Forelimb muscle (tissue), 1 donor: ENCODE measurements around the gene MIS18BP1. TPM values are rescaled to one million over a fixed set of nuclear protein-coding genes. Genes with fewer than 3 reads are reported as not detected.
"Not testable (repeated sequence)": the region's sequence is repeated elsewhere in the genome, so short reads cannot be mapped to it uniquely, and the experiment has no call there.

Source experiments
- DNase-seq: peaks from one replicate; pipeline ENCODE4 v3.0.0-alpha.2; 2013; ENCODE audit warnings: low read depth
- polyA plus RNA-seq: library from polyadenylated mRNA; unstranded; fragments of 120-200 nt; gene quantifications from one replicate; pipeline ENCODE4 v1.2.1, GENCODE V29; 2013; ENCODE audit not compliant: insufficient read length

Gene MIS18BP1
- 18.4 TPM for polyA plus RNA-seq

- peak; percentile 90 for DNase-seq
These were observed at the start of gene MIS18BP1 for GRCh38 chr14:45253070-45253753. TSS of gene MIS18BP1 (minus strand) at chr14:45253202. CDS start at chr14:45247286, 5,916 bp downstream.

GRCh38 chr14:45298423-45299117 is 45.6 kb upstream of the MIS18BP1 start:
- DNase-seq, result no peak

GRCh38 chr14:45294796-45295195 is 41.8 kb upstream of the MIS18BP1 start:
- DNase-seq, result not testable (repeated sequence)

- DNase-seq, result no peak
These were observed 37.5 kb upstream of the MIS18BP1 start for GRCh38 chr14:45290547-45290946.

- no peak for DNase-seq
These were observed 34.6 kb upstream of the MIS18BP1 start for GRCh38 chr14:45287610-45288009.

- no peak for DNase-seq
These were observed 31.8 kb upstream of the MIS18BP1 start for GRCh38 chr14:45284802-45285201.

GRCh38 chr14:45281731-45282400 is 28.9 kb upstream of the MIS18BP1 start:
- DNase-seq, result not testable (repeated sequence)

GRCh38 chr14:45271858-45272537 is 19.0 kb upstream of the MIS18BP1 start:
- DNase-seq, result no peak

- no peak for DNase-seq
These were observed 17.0 kb upstream of the MIS18BP1 start for GRCh38 chr14:45270031-45270430.

- DNase-seq, result no peak
These were observed 14.1 kb upstream of the MIS18BP1 start for GRCh38 chr14:45267071-45267470.

GRCh38 chr14:45262637-45263036 is 9.6 kb upstream of the MIS18BP1 start:
- no peak for DNase-seq

- DNase-seq, result no peak
These were observed 8.2 kb upstream of the MIS18BP1 start for GRCh38 chr14:45261209-45261608.

- no peak for DNase-seq
These were observed 5.8 kb upstream of the MIS18BP1 start for GRCh38 chr14:45258805-45259204.

GRCh38 chr14:45258073-45258472 is 5.1 kb upstream of the MIS18BP1 start:
- DNase-seq, result no peak

GRCh38 chr14:45254771-45255170 is 1.8 kb upstream of the MIS18BP1 start:
- DNase-seq, result no peak

GRCh38 chr14:45253754-45254310 is 830 bp upstream of the MIS18BP1 start:
- no peak for DNase-seq

GRCh38 chr14:45252366-45253069 is 484 bp downstream of the MIS18BP1 start:
- no peak for DNase-seq

- DNase-seq, result no peak
These were observed 1.1 kb downstream of the MIS18BP1 start for GRCh38 chr14:45251912-45252311.

- no peak for DNase-seq
These were observed 3.0 kb downstream of the MIS18BP1 start for GRCh38 chr14:45249856-45250575.

- DNase-seq, result no peak
These were observed 5.6 kb downstream of the MIS18BP1 start for GRCh38 chr14:45247427-45247826.
